Brain microvascular endothelial cell (primary cell): Measurements from ENCODE around the gene PTPRM.

Source experiments
- DNase-seq: peaks from one replicate; pipeline ENCODE4 v3.0.0-alpha.2; 2020
- H3K27ac ChIP-seq: fragments of 250-450 bp; sonication (Bioruptor Pico); 2 replicates; pipeline ENCODE4 v1.5.1; 2020; ENCODE audit warnings: mild to moderate bottlenecking, moderate library complexity
- H3K27me3 ChIP-seq: fragments of 250-450 bp; sonication (Bioruptor Pico); replicated peaks from 2 replicates; pipeline ENCODE4 v1.5.1; 2020; ENCODE audit warnings: mild to moderate bottlenecking
- H3K36me3 ChIP-seq: fragments of 250-450 bp; sonication (Bioruptor Pico); replicated peaks from 2 replicates; pipeline ENCODE4 v1.5.1; 2020; ENCODE audit warnings: mild to moderate bottlenecking
- H3K4me3 ChIP-seq: 2 replicates; pipeline ENCODE4 v1.5.1; 2011; ENCODE audit warnings: low read depth, mild to moderate bottlenecking, control low read depth, low read length, moderate library complexity
- in situ Hi-C: cut with HindIII; loops from 2 replicates; pipeline ENCODE4 v1.10.0; 2017; ENCODE audit warnings: low sequenced_read_pairs, low pct_ligation_motif_present
- TF ChIP-seq, protein P1 (sequence below): IDR thresholded peaks from 2 replicates; pipeline ENCODE4 v1.5.1; 2011; ENCODE audit warnings: low read depth, mild to moderate bottlenecking, moderate library complexity, low read length, control low read depth, inconsistent platforms; ENCODE audit errors: missing control alignments

Gene PTPRM

GRCh38 chr18:7775843-7776242 lies 208.7 kb downstream of the PTPRM start:
- no peaks in the 10 kb centered on the region for H3K36me3 ChIP-seq
- in situ Hi-C loops: no loop called here
- H3K4me3 ChIP-seq: no peak overlapping the region
- H3K27me3 ChIP-seq: no peaks in the 10 kb centered on the region
- TF ChIP-seq, protein P1, sequence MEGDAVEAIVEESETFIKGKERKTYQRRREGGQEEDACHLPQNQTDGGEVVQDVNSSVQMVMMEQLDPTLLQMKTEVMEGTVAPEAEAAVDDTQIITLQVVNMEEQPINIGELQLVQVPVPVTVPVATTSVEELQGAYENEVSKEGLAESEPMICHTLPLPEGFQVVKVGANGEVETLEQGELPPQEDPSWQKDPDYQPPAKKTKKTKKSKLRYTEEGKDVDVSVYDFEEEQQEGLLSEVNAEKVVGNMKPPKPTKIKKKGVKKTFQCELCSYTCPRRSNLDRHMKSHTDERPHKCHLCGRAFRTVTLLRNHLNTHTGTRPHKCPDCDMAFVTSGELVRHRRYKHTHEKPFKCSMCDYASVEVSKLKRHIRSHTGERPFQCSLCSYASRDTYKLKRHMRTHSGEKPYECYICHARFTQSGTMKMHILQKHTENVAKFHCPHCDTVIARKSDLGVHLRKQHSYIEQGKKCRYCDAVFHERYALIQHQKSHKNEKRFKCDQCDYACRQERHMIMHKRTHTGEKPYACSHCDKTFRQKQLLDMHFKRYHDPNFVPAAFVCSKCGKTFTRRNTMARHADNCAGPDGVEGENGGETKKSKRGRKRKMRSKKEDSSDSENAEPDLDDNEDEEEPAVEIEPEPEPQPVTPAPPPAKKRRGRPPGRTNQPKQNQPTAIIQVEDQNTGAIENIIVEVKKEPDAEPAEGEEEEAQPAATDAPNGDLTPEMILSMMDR: no peak
- DNase-seq: no peak
- H3K27ac ChIP-seq: no peak overlapping the region

- peak; percentile 67 for DNase-seq
- H3K27me3 ChIP-seq: no peaks in the 10 kb centered on the region
- H3K27ac ChIP-seq: no peak overlapping the region
- H3K4me3 ChIP-seq: no peak overlapping the region
- H3K36me3 ChIP-seq: no peaks in the 10 kb centered on the region
- TF ChIP-seq, protein P1: no peak
- in situ Hi-C loops: no loop called here
Measured at GRCh38 chr18:7778181-7778580, 211.1 kb downstream of the PTPRM start.

DNA sequence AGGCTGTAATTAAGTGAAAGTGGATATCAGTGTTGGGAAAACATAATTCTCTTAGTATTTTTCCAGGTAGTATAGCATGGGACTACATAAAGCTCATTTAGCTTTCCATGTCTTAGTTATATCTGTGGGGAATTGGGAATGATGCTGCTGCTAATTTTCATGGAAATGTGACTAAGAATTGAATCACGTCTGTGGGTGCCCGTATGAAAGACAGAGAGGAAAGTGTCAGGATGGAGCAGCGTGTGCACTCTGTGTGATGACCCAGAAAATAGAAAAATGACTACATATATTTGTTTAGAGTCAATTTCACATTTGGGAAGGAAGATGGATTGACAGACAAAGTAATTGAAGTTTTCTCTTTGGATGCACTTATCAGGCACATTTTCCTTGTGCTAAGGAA lies 212.1 kb downstream of the PTPRM start:
- Histone ChIP-seq H3K36me3 (no peaks in the 10 kb centered on the region), H3K27ac (no peak overlapping the region), H3K4me3 (no peak overlapping the region), H3K27me3 (no peaks in the 10 kb centered on the region)
- DNase-seq: no peak
- TF ChIP-seq, protein P1: no peak
- in situ Hi-C loops: no loop called here

- Histone ChIP-seq H3K27ac (no peak overlapping the region), H3K36me3 (no peaks in the 10 kb centered on the region), H3K4me3 (no peak overlapping the region), H3K27me3 (no peaks in the 10 kb centered on the region)
- no peak for DNase-seq
- TF ChIP-seq, protein P1: no peak
- in situ Hi-C loops: no loop called here
Measured at GRCh38 chr18:7784171-7784570, 217.1 kb downstream of the PTPRM start.

DNA sequence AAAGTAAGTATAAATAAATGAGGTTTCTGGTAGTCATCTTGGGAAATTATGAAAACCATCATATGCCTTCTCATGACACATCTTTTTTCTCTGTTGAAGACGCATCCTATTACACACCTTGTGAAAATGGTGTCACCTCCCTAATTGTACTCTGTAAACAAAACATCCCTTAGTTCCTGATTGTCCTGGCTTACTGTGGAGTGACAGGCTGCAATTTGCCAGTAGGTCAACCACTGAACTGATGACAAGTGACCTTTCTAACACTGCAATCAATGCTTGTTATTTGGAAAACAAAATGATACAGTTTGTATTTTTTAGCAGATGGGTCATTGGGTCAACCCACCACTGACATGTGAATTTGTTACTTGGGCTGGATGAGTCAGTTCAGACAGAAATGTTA lies 219.5 kb downstream of the PTPRM start:
- no peak overlapping the region for H3K4me3 ChIP-seq
- no peak for DNase-seq
- TF ChIP-seq, protein P1: no peak
- no peaks in the 10 kb centered on the region for H3K36me3 ChIP-seq
- in situ Hi-C loops: no loop called here
- no peak overlapping the region for H3K27ac ChIP-seq
- H3K27me3 ChIP-seq: no peaks in the 10 kb centered on the region

GRCh38 chr18:7787339-7787738 lies 220.2 kb downstream of the PTPRM start:
- Histone ChIP-seq H3K4me3 (no peak overlapping the region), H3K27me3 (no peaks in the 10 kb centered on the region), H3K36me3 (no peaks in the 10 kb centered on the region), H3K27ac (no peak overlapping the region)
- in situ Hi-C loops: no loop called here
- no peak for DNase-seq
- TF ChIP-seq, protein P1: no peak
